A549 (cell line): ENCODE results near the gene MYH16. TPM values are rescaled to one million over a fixed set of nuclear protein-coding genes. Genes with fewer than 3 reads are reported as not detected.
A peak's percentile ranks its signal among the peaks of the same experiment; 100 is the strongest.
"Not testable (repeated sequence)": the region's sequence is repeated elsewhere in the genome, so short reads cannot be mapped to it uniquely, and the experiment has no call there.

Source experiments
- ATAC-seq, 2 experiments: fragments of 200-7000 bp in 1 of 2; fragments of >200 bp in 1 of 2; cut with Nextera tagmentation in 1 of 2; cut with Tn5 transposase in 1 of 2; 3 replicates each; pipeline versions ENCODE4 v1.8.0 to v1.9.1; 2018 to 2020; ENCODE audit warnings: mild to moderate bottlenecking in 1 of 2, moderate library complexity in 1 of 2
- CTCF ChIA-PET: fragments of 300-600 bp; sonication (Branson Sonifier 250); formaldehyde crosslinking; extraction: SDS; loops from one replicate; lab custom pipeline; 2021; ENCODE audit warnings: antibody characterized with exemption, inconsistent platforms; lab: Yijun Ruan, JAX
- POLR2A ChIA-PET: fragments of 350-600 bp; formaldehyde crosslinking; extraction: SDS; loops from one replicate; lab custom pipeline; 2021; ENCODE audit warnings: antibody characterized with exemption, inconsistent platforms; lab: Yijun Ruan, JAX
- DNase-seq, 2 experiments: peaks; one replicate each; pipeline versions ENCODE4 v3.0.0 to v3.0.0-alpha.2; 2011 to 2016; ENCODE audit warnings: low read depth in 1 of 2, low spot score in 1 of 2
- FAIRE-seq: peaks from 2 replicates; lab custom pipeline; 2011; peaks lifted over from hg19 to GRCh38; lab: Jason Lieb, UNC
- H3K27ac ChIP-seq, 2 experiments: fragments of >200 bp; sonication (Bioruptor Twin); formaldehyde crosslinking; 3 replicates each; pipeline ENCODE4 v1.5.1; 2016 to 2017
- H3K4me1 ChIP-seq: fragments of >200 bp; sonication (Bioruptor Twin); formaldehyde crosslinking; 3 replicates; pipeline ENCODE4 v1.6.1; 2016
- H3K4me2 ChIP-seq: fragments of >200 bp; sonication (Bioruptor Twin); formaldehyde crosslinking; 3 replicates; pipeline ENCODE4 v1.6.1; 2016
- H3K4me3 ChIP-seq: fragments of >200 bp; sonication (Bioruptor Twin); formaldehyde crosslinking; 3 replicates; pipeline ENCODE4 v1.5.1; 2016
- H3K9me3 ChIP-seq: fragments of >200 bp; sonication (Bioruptor Twin); formaldehyde crosslinking; 3 replicates; pipeline ENCODE4 v1.6.1; 2016
- EP300 ChIP-seq, 2 experiments: fragments of >200 bp; sonication (Bioruptor Twin); formaldehyde crosslinking; IDR thresholded peaks; 2 replicates in 1 of 2; 3 replicates in 1 of 2; pipeline ENCODE4 v1.6.1; 2016 to 2017
- ESRRA ChIP-seq: fragments of 150-350 bp; IDR thresholded peaks from 2 replicates; pipeline ENCODE4 v1.6.1; 2014; ENCODE audit warnings: mild to moderate bottlenecking, low read length, borderline replicate concordance
- FOSB ChIP-seq: fragments of 250-450 bp; sonication (Bioruptor Pico); IDR thresholded peaks from 2 replicates; pipeline ENCODE4 v1.5.0; 2020; ENCODE audit warnings: mild to moderate bottlenecking, moderate library complexity
- GATA3 ChIP-seq: IDR thresholded peaks from 2 replicates; pipeline ENCODE4 v1.6.1; 2012; ENCODE audit warnings: borderline replicate concordance
- JUNB ChIP-seq: fragments of >200 bp; sonication (Bioruptor Twin); formaldehyde crosslinking; IDR thresholded peaks from 2 replicates; pipeline ENCODE4 v1.6.1; 2016
- KDM1A ChIP-seq: fragments of 200-600 bp; sonication (generic); IDR thresholded peaks from 2 replicates; pipeline ENCODE4 v1.6.1; 2016; ENCODE audit warnings: low read depth, mild to moderate bottlenecking
- MYC ChIP-seq: IDR thresholded peaks from 2 replicates; pipeline ENCODE4 v1.6.1; 2012; ENCODE audit warnings: mild to moderate bottlenecking, inconsistent platforms, low read length, improper control_type of control experiment, borderline replicate concordance
- NPAS2 ChIP-seq: fragments of 250-450 bp; sonication (Bioruptor Pico); IDR thresholded peaks from 2 replicates; pipeline ENCODE4 v1.8.0; 2022; ENCODE audit warnings: mild to moderate bottlenecking, moderate library complexity, borderline replicate concordance
- POLR2AphosphoS2 ChIP-seq: conservative IDR thresholded peaks from 2 replicates; pipeline ENCODE4 v1.6.1; 2012; ENCODE audit warnings: low read length, improper control_type of control experiment, inconsistent platforms
- RAD21 ChIP-seq, 2 experiments: fragments of >200 bp in 1 of 2; sonication (Bioruptor Twin) in 1 of 2; formaldehyde crosslinking in 1 of 2; IDR thresholded peaks in 1 of 2; conservative IDR thresholded peaks in 1 of 2; 2 replicates in 1 of 2; 3 replicates in 1 of 2; pipeline ENCODE4 v1.6.1; 2012 to 2018; ENCODE audit warnings: inconsistent platforms in 1 of 2
- RCOR1 ChIP-seq: fragments of 150-350 bp; IDR thresholded peaks from 2 replicates; pipeline ENCODE4 v1.6.1; 2014; ENCODE audit warnings: antibody characterized with exemption, low read length, low read depth
- REST ChIP-seq: fragments of 200-600 bp; sonication (generic); IDR thresholded peaks from 2 replicates; pipeline ENCODE4 v1.6.1; 2016; ENCODE audit warnings: antibody characterized with exemption, mild to moderate bottlenecking, moderate library complexity
- SMC3 ChIP-seq: fragments of >200 bp; sonication (Bioruptor Twin); formaldehyde crosslinking; IDR thresholded peaks from 3 replicates; pipeline ENCODE4 v1.6.1; 2018; ENCODE audit warnings: inconsistent platforms
- USF2 ChIP-seq: fragments of 450-650 bp; IDR thresholded peaks from 2 replicates; pipeline ENCODE4 v1.6.1; 2014; ENCODE audit warnings: antibody characterized with exemption
- ZNF302 ChIP-seq: fragments of 250-450 bp; sonication (Bioruptor Pico); IDR thresholded peaks from 2 replicates; pipeline ENCODE4 v1.9.0; 2021; ENCODE audit warnings: inconsistent platforms, mild to moderate bottlenecking, moderate library complexity
- WGBS: methylation state at CpG from one replicate; pipeline ENCODE4 v1.1.6; 2017; ENCODE audit errors: missing lambda C conversion rate; 5-methylcytosine and 5-hydroxymethylcytosine counted together
- polyA plus RNA-seq, 4 experiments: library from polyadenylated mRNA; depleted of rRNA in 3 of 4; stranded (reverse); fragments of >200 nt; fragmentation: RNase III in 1 of 4; extraction: RNeasy Plus Mini Kit Qiagen cat#74134 plus additional on column Dnase treatment in 1 of 4; gene quantifications; 2 replicates in 3 of 4; 3 replicates in 1 of 4; pipeline ENCODE4 v1.2.3, GENCODE V29; 2011 to 2017
- TF ChIP-seq, protein P1 (sequence below): IDR thresholded peaks from 2 replicates; pipeline ENCODE4 v1.6.1; 2012; ENCODE audit warnings: low read depth, borderline replicate concordance
- TF ChIP-seq, protein P2 (sequence below): IDR thresholded peaks from 2 replicates; pipeline ENCODE4 v1.6.1; 2012

The MYH16 gene
- polyA plus RNA-seq, 2 of the 4 experiments (the other 2 are of a cell fraction) = 0.28 to 0.31 TPM

DNA sequence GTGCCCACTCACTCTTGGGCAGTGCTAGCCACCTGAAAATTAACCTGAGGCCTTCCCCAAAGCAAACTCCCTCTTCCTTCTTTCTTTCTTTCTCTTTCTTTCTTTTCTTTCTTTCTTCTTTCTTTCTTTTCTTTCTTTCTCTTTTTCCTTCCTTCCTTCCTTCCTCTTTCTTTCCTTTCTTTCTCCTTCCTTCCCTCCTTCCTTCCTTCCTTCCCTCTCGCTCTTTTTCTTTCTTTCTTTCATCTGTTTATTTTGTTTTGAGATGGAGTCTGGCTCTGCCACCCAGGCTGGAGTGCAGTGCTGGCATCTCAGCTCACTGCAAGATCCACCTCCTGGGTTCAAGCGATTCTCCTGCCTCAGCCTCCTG, 47.8 kb upstream of the MYH16 start:
- WGBS = 88% methylated on average over 2 of the region's 2 CpGs
- POLR2A ChIA-PET = no interaction called here

DNA sequence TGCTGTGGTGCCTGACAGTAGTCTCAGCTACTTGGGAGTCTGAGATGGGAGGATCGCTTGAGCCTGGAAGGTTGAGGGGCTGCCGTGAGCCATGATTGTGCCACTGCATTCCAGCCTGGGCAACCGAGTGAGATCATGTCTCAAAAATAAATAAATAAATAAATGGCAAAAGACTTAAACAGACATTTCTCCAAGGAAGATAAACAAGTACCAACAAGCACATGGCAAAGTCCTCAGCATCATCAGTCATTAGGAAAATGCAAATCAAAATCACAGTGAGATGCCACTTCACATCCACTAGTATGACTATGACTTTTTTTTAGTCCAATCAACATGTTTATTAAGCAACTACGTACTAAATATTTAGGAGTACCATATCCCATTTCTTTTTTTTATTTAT, 43.4 kb upstream of the MYH16 start:
- peaks cover 22% of the 10 kb centered on the region for H3K4me1 ChIP-seq
- POLR2A ChIA-PET = no interaction called here
- DNase-seq (no peak), FAIRE-seq (no peak), ATAC-seq (no peak)
- WGBS = 86% methylated on average over 4 of the region's 4 CpGs
- no peak overlapping the region for H3K4me2 ChIP-seq
- no peak overlapping the region for H3K4me3 ChIP-seq
- H3K27ac ChIP-seq = peak overlapping the region in 1 of 2 experiments; percentile 52; a peak in 1 of 6 replicates
- TF ChIP-seq NPAS2 (CRISPR knock-in tag) = no peak
- no peaks in the 10 kb centered on the region for H3K9me3 ChIP-seq
- CTCF ChIA-PET = no interaction called here

More for the DNA sequence above, 47.8 kb upstream of the MYH16 start:
- TF ChIP-seq ESRRA (no peak), POLR2AphosphoS2 (no peak), FOSB (CRISPR knock-in tag) (no peak), USF2 (no peak), ZNF302 (CRISPR knock-in tag) (no peak), GATA3 (no peak), EP300 (IDR thresholded peaks at IDR 0.05) (no peak), JUNB (no peak), RCOR1 (no peak), REST (no peak), RAD21 (conservative IDR thresholded peaks at IDR 0.05 in 1 of 2, IDR thresholded peaks at IDR 0.05 in 1 of 2) (no peak), SMC3 (no peak)
- TF ChIP-seq, protein P1, sequence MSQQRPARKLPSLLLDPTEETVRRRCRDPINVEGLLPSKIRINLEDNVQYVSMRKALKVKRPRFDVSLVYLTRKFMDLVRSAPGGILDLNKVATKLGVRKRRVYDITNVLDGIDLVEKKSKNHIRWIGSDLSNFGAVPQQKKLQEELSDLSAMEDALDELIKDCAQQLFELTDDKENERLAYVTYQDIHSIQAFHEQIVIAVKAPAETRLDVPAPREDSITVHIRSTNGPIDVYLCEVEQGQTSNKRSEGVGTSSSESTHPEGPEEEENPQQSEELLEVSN = no peak
- TF ChIP-seq, protein P2, sequence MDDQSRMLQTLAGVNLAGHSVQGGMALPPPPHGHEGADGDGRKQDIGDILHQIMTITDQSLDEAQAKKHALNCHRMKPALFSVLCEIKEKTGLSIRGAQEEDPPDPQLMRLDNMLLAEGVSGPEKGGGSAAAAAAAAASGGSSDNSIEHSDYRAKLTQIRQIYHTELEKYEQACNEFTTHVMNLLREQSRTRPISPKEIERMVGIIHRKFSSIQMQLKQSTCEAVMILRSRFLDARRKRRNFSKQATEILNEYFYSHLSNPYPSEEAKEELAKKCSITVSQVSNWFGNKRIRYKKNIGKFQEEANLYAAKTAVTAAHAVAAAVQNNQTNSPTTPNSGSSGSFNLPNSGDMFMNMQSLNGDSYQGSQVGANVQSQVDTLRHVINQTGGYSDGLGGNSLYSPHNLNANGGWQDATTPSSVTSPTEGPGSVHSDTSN = no peak
- CTCF ChIA-PET = no interaction called here
- H3K4me1 ChIP-seq = peaks cover 30% of the 10 kb centered on the region
- no peak for DNase-seq
- no peak for ATAC-seq
- H3K4me3 ChIP-seq = no peak overlapping the region
- H3K4me2 ChIP-seq = peak overlapping the region; percentile 68
- FAIRE-seq = no peak
- H3K9me3 ChIP-seq = no peaks in the 10 kb centered on the region
- H3K27ac ChIP-seq = peak overlapping the region; percentile 86 to 89

DNA sequence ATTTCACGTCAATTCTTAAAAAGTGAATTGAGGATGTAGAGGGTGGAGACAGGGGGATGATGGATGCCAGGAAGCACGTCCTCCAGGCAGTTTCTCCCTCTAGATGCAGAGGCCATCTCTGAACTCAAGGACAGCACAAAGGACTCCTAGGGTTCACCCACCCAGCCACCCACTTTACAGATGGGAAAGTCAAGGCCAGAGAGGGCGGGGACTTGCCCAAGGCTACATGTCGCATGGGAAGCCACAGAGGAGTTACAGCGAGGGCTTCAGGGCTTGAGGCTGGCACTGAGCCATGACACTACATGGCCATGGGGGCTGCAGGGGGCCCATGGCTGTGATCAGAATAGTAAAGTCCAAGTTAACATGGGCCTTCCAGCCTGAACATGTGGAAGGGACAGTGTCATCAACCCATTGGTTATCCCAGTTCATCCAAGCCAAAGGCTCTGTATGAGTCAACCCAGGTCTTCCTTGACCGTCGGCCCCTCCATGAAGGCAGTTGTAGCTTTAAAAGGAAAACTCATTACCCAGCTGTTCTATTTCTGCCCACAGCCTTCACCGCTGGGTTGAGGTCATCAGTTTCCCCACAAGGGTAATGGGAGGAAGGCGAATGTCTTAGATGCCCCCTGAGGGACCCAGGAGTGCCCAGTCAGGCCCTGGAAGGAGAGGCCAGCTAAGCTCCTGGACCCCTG, 40.4 kb upstream of the MYH16 start:
- CTCF ChIA-PET = no interaction called here
- DNase-seq (no peak), FAIRE-seq (no peak), ATAC-seq (no peak)
- no peak overlapping the region for H3K4me2 ChIP-seq
- H3K4me3 ChIP-seq = no peak overlapping the region
- no peak overlapping the region for H3K27ac ChIP-seq
- peaks cover 6% of the 10 kb centered on the region; the same call in 1 of the 3 replicates for H3K4me1 ChIP-seq
- TF ChIP-seq KDM1A (peak; percentile 56; the same call in 1 of the 2 replicates), MYC (no peak)
- WGBS = 72% methylated on average over 9 of the region's 9 CpGs
- H3K9me3 ChIP-seq = no peaks in the 10 kb centered on the region
- POLR2A ChIA-PET = no interaction called here

GRCh38 chr7:99232955-99233354, 39.7 kb upstream of the MYH16 start:
- POLR2A ChIA-PET, ATAC-seq, DNase-seq, H3K4me1 ChIP-seq, H3K9me3 ChIP-seq, CTCF ChIA-PET, H3K4me3 ChIP-seq, H3K4me2 ChIP-seq, FAIRE-seq, H3K27ac ChIP-seq: not testable (repeated sequence)
- WGBS = 88% methylated on average over 4 of the region's 4 CpGs
